ENCODE results near the gene FOXN1.

Gene FOXN1

GRCh38 chr17:28476076-28476865, 29.9 kb upstream of the FOXN1 start:
- intact Hi-C loops (cut with DNase I), result no loop called here
- DNase-seq, result peak in 1 of 10 donors; percentile 52

DNA sequence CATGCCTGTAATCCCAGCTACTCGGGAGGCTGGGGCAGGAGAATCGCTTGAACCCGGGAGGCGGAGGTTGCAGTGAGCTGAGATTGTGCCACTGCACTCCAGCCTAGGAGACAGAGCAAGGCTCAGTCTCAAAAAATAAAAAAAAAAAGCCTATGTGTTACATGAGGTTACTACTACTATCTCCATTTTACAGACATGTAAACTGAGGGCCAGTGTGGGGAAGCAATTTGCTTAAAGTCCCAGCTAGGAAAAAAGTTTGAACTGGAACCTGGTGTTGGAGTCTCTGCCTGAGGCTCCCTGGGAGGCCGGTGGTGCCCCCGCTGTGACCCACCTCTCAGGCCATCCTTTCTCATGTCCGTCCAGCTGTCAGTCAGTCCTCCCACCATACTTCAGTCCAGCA, 28.2 kb upstream of the FOXN1 start:
- intact Hi-C loops (cut with DNase I), result no loop called here

DNA sequence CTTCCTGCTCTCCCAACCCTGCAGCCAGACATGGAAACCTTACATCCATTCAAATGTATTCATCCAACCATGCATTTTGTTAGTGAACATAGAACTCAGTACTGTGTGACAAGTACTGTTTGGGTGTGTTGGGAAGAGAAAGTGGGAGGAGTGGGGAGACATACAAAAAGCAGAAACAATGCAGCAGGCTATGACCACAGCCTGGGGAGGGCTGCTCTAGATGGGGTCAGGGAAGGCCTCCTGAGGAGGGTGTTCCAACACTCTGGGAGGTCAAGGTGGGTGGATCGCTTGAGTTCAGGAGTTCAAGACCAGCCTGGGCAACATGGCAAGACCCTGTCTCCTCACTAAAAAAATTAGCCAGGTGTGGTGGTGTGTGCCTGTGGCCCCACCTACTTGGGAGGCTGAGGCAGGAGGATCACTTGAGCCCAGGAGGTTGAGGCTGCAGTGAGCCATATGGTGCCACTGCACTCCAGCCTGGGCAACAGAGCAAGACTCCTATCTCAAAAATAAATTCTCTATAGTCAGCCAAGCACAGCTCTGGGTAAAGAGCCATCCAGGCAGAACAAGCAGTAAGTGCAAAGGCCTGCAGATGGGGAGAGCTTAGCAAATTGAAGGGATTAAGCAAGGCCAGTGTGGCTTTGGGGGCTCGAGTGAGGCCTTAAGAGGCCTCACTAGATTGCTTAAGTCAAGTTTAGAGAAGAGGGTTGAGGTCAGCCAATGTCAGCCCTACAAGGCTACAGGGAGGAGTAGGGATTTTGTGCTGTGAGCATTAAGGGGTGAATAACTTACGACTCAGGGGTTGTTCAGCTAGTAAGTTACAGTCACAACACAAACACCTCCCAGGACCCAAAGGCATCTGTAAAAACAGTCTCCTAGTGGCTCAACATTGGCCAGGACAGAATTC, 27.2 kb upstream of the FOXN1 start:
- intact Hi-C loops (cut with DNase I), result no loop called here
- peak in 2 of 10 donors; percentile 15 to 25 for DNase-seq

More for the DNA sequence above, 28.2 kb upstream of the FOXN1 start:
- DNase-seq, result peak in 2 of 10 donors; percentile 1 to 57

DNA sequence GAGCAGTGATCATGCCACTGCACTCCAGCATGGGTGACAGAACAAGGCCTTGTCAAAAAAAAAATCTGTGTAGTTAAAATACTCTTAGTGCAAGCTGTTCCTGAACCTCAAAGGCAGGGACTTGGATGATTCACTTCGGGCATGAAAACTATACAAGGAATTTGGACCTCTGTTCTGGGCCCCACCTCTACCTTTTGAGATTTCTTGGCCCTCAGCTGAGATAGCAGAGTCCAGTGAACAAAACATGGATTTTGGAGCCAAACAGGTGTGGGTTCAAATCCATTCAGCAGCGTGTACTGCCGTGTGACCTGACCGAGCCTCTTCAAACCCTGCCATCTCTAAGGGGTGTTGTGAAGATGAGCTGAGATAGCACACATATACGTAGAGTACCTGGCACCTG, 25.9 kb upstream of the FOXN1 start:
- intact Hi-C loops (cut with DNase I), result no loop called here

GRCh38 chr17:28480799-28481571, 25.2 kb upstream of the FOXN1 start:
- peak in 2 of 10 donors; percentile 27 to 67 for DNase-seq
- intact Hi-C loops (cut with DNase I), result no loop called here

More for the DNA sequence above, 25.9 kb upstream of the FOXN1 start:
- peak in 1 of 10 donors; percentile 1 for DNase-seq

DNA sequence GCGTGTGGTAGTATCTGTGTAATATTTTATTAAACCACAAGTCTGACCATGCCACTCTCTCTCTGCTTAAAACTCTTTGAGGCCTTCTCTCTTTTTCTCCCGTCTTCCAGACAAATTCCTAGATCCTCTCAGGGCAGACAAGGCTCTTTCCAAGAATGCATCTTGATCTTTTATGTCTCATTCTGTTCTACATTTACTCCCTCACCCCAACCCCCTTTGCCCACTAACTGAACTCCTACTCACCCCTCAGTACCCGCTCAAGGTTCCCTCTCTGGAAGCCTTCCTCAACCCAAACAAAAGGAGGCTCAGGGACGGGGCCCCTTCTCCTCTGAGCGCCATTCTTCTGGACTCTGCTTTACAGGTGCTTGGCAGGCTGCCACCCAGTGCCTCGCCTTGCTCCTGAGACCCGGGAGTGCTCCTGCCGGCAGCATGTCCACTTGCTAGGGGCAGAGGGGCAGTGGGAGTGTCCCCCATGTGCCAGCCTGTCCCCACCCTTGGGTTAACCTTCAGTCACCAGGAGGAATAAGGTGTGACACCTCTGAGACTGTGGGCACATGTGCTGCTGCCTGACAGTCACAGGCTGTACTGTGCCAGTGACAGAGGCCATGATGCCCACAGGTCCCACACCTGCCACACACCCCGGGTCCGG, 23.5 kb upstream of the FOXN1 start:
- DNase-seq, result peak in 2 of 10 donors; percentile 62 to 81
- intact Hi-C loops (cut with DNase I), result no loop called here

DNA sequence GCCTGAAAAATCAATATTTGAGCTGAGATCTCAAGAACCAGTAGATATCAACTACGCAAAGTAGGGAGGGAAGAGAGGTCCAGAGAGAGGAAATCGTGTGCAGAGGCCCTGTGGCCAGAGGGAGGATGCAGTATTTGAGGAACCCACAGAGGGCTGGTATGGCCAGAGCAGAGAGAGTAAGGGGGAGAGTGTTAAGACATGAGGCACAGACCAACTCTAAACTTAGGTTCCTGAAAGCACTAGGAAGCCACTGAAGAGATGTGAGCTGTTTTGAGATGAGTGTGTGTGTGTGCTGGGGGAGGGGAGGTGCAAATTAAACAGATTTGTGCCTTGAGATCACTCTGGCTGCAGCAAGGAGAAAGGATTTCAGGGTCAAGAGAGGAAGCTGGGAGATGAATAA, 21.9 kb upstream of the FOXN1 start:
- DNase-seq, result peak in 1 of 10 donors; percentile 1
- intact Hi-C loops (cut with DNase I), result no loop called here

- intact Hi-C loops (cut with DNase I), result no loop called here
- peak in 1 of 10 donors; percentile 44 for DNase-seq
Observed at GRCh38 chr17:28485049-28485448, 21.1 kb upstream of the FOXN1 start.

- DNase-seq, result peak in 1 of 10 donors; percentile 69
Observed at GRCh38 chr17:28487881-28488532, 18.1 kb upstream of the FOXN1 start.

DNA sequence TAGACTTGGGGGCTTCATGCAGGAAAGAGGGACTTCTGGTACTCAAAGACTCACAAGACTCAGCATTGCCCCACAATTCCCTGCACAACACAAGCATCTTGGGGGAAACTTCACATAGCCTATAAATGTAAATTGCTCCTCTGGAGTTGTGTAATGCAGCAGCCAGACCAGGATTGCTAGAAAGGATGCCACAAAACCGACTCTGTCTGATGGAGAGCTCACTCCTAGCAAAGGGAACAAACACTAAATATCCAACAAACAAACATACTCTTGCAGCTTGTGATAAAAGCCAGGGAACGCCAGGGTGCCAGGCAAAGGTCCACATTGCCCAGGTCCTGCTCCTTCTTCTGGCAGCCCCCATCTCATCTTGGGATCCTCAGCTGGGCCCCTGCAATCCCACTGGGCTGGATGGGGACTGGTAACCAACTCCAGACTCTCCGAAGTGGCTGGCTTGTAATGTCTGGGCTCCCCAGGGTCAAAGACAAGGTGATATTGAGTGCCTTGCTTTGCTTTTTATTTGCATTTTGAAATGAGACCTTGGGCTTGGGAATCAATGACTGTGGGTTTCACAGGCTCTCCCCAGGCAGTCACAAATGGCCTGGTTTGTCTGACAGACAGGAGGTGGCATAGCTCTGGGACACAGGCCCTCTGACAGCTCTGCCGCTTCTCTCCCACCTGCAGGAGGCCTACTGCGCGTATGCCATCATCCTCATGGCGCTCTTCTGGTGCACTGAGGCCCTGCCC, 17.4 kb upstream of the FOXN1 start:
- DNase-seq, result peak in 1 of 10 donors; percentile 11
- intact Hi-C loops (cut with DNase I), result no loop called here

More at GRCh38 chr17:28487881-28488532, 18.1 kb upstream of the FOXN1 start:
- intact Hi-C loops (cut with DNase I), result no loop called here

- intact Hi-C loops (cut with DNase I), result no loop called here
- DNase-seq, result peak in 1 of 10 donors; percentile 55
Observed at GRCh38 chr17:28491286-28491685, 14.9 kb upstream of the FOXN1 start.

DNA sequence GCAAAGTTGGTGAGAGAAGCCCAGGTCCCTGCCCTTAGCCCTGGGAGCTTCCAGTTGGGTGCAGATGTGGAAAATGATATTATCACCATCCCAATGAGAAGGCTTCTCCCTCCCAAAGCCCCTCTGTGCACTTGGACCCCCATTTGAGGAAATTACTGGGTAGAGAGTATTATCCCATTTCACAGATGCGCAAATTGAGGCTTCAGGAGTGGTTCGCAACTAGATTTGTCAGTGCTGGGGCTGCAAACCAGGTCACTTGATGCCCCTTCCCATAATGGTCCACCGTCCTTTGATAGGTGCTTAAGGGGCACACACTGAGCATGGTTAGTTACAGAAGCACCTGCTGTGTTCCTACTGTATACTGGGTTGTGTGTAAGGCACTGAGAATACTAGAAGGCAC, 14.3 kb upstream of the FOXN1 start:
- peak in 1 of 10 donors; percentile 12 for DNase-seq
- intact Hi-C loops (cut with DNase I), result no loop called here

- intact Hi-C loops (cut with DNase I), result no loop called here
- DNase-seq, result no peak
Observed at GRCh38 chr17:28492352-28493310, 13.5 kb upstream of the FOXN1 start.

GRCh38 chr17:28493460-28493859, 12.7 kb upstream of the FOXN1 start:
- intact Hi-C loops (cut with DNase I), result no loop called here
- no peak for DNase-seq

DNA sequence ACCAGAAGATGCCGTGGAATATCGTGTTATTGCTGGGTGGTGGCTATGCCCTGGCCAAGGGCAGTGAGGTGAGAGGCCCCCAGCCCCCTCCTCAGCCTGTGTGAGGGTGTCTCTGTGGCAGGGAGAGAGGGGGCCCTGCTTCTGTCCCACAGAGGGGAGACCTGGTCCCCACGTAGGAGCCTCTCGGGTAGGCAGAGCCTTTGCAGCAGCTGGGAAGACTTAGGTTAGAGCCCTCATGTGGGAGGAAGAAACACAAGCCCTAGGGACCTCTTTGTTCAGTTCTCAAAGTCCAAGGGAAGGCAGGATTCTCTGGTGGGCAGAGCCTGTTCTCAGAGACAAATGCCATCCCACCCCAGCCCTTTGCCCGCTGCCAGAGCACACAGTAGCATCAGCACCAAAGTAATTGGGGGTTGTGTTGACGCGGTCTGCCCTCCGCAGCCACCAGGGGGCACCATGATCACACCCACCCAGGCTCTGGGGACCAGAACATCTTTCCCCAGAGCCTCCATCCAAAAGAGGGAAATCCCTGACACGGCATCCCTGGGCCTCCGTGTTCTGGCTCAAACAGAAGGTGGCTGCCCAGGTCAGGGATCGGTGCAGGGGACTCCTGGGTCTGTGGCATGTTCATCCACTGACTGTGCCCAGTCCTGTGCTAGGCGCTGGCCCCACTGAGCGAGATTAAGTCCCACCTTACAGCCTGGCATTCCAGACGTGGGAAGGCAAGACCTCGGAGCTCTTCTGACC, 11.5 kb upstream of the FOXN1 start:
- intact Hi-C loops (cut with DNase I), result loop anchor here (1.0 to 2.0 kb wide), 2 partner anchors 46 to 118 kb away; no protein-coding TSS in a partner anchor
- peak; percentile 51 to 97 (median 82) for DNase-seq

DNA sequence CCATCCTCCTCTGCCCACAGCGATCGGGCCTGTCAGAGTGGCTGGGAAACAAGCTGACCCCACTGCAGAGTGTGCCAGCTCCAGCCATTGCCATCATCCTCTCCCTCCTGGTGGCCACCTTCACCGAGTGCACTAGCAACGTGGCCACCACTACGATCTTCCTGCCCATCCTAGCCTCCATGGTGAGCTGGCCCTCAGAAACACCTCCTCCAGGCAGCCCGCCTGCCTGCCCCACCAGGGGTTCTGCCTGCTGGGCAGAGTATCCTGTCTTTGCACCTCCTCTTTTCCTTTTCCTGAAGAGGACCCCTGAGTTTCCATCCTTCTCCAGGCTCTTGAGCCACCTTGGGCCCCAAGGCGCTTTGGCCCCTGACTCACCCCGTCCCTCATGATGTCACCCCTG, 10.5 kb upstream of the FOXN1 start:
- intact Hi-C loops (cut with DNase I), result loop anchor here (2.0 kb wide), 1 partner anchor 117 kb away; no protein-coding TSS in a partner anchor
- no peak for DNase-seq

DNA sequence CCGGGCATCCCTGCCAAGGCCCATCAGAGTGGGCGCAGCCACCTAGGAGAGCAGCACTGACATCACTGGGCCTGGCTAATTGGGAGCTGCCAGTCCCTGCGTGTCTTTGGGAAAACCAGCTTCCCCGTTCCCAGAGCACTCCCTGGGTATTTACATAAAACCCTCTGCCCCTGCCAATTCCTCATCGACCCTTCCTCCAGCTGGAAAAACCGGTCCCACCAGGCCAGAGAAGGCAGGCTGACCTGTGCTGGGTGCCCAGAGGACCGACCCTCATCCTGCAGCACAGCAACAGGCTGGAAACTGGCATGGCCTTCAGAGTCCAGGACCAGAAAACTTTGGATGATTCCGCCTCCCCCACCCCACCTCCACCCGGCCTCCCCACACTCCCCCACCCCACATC, 8.2 kb upstream of the FOXN1 start:
- intact Hi-C loops (cut with DNase I), result no loop called here
- DNase-seq, result peak in 1 of 10 donors; percentile 30

Measured in posterior cingulate gyrus (tissue), 11 donors.